ENCODE results near the gene PECR.
A peak's percentile ranks its signal among the peaks of the same experiment; 100 is the strongest.

The PECR gene

DNA sequence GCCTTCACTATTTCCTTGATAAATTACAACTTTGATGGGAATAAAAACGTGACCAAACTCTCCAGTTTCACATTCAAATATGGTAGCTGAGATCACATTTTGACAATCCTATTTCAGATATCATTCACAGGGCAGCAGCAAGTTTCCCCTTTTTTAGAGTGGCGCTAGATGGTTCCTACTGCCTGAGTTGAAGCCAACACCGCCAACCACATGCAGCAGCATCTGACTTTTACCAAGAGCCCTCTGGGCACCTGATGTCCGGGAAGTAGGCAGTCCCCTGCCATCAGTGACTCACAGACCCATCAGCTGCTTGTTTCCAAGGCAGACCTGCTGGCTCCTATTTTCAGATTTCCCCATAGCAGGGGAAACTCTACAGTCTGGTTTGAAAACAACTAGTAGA is 64.2 kb downstream of the PECR start:
- no peak for TF ChIP-seq CTCF (IDR thresholded peaks at IDR 0.05)
- no peak for DNase-seq
- H3K4me3 Mint-ChIP-seq = no peak overlapping the region
- no peaks in the 10 kb centered on the region for H3K9me3 Mint-ChIP-seq
- H3K36me3 Mint-ChIP-seq (ENCODE audit: low read depth) = peaks cover 9% of the 10 kb centered on the region
- peaks cover 24% of the 10 kb centered on the region for H3K4me1 Mint-ChIP-seq
- H3K27ac Mint-ChIP-seq = peak overlapping the region; percentile 15
- H3K27me3 Mint-ChIP-seq (ENCODE audit: low read depth, poor library complexity) = peaks cover 5% of the 10 kb centered on the region

- no peak for DNase-seq
- Mint-ChIP-seq H3K36me3 (ENCODE audit: low read depth) (peaks cover 9% of the 10 kb centered on the region), H3K4me3 (no peak overlapping the region), H3K4me1 (peaks cover 31% of the 10 kb centered on the region), H3K9me3 (no peaks in the 10 kb centered on the region), H3K27ac (no peak overlapping the region), H3K27me3 (ENCODE audit: low read depth, poor library complexity) (peaks cover 7% of the 10 kb centered on the region)
- TF ChIP-seq CTCF (IDR thresholded peaks at IDR 0.05) = no peak
These were observed 65.0 kb downstream of the PECR start for GRCh38 chr2:216016581-216016980.

GRCh38 chr2:216015722-216016464 is 65.7 kb downstream of the PECR start:
- no peak overlapping the region for H3K4me3 Mint-ChIP-seq
- H3K27me3 Mint-ChIP-seq (ENCODE audit: low read depth, poor library complexity) = peaks cover 7% of the 10 kb centered on the region
- H3K36me3 Mint-ChIP-seq (ENCODE audit: low read depth) = peaks cover 15% of the 10 kb centered on the region
- TF ChIP-seq CTCF (IDR thresholded peaks at IDR 0.05) = no peak
- no peak for DNase-seq
- H3K27ac Mint-ChIP-seq = peak overlapping the region; percentile 3
- no peaks in the 10 kb centered on the region for H3K9me3 Mint-ChIP-seq
- H3K4me1 Mint-ChIP-seq = peaks cover 35% of the 10 kb centered on the region

DNA sequence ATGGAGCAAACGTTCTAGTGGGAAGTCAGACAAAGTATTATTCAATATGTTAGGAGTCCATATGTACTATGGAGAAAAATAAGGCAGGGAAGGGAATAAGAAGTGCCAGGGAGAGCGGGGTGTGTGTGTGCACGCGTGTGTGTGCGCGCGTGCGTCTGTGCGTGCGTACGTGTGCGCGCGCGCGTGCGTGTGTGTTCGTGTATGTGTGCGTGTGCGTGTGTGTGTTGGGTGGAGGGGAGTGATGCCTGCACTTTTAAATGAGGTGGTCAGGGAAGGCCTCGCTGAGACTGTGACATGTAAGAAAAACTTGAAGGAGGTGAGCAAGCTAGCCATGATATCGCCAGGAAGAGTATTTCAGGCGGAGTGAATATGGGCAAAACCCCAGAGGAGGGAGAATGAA is 66.6 kb downstream of the PECR start:
- Mint-ChIP-seq H3K27ac (no peak overlapping the region), H3K27me3 (ENCODE audit: low read depth, poor library complexity) (peaks cover 7% of the 10 kb centered on the region), H3K4me3 (no peak overlapping the region), H3K9me3 (no peaks in the 10 kb centered on the region), H3K36me3 (ENCODE audit: low read depth) (peaks cover 16% of the 10 kb centered on the region), H3K4me1 (peaks cover 35% of the 10 kb centered on the region)
- DNase-seq = no peak
- no peak for TF ChIP-seq CTCF (IDR thresholded peaks at IDR 0.05)

- no peaks in the 10 kb centered on the region for H3K9me3 Mint-ChIP-seq
- H3K36me3 Mint-ChIP-seq (ENCODE audit: low read depth) = peaks cover 19% of the 10 kb centered on the region
- H3K27ac Mint-ChIP-seq = no peak overlapping the region
- DNase-seq = no peak
- peaks cover 35% of the 10 kb centered on the region for H3K4me1 Mint-ChIP-seq
- no peak for TF ChIP-seq CTCF (IDR thresholded peaks at IDR 0.05)
- peak overlapping the region; percentile 91 for H3K4me3 Mint-ChIP-seq
- H3K27me3 Mint-ChIP-seq (ENCODE audit: low read depth, poor library complexity) = peaks cover 7% of the 10 kb centered on the region
These were observed 67.6 kb downstream of the PECR start for GRCh38 chr2:216014006-216014405.
